AG04449 (cell line): ENCODE results near the gene SLC3A2.
A peak's percentile ranks its signal among the peaks of the same experiment; 100 is the strongest.

Experiments used
- CTCF ChIA-PET: fragments of 350-600 bp; formaldehyde crosslinking; extraction: SDS; loops from one replicate; lab custom pipeline; 2021; ENCODE audit warnings: antibody characterized with exemption; lab: Yijun Ruan, JAX
- POLR2A ChIA-PET: fragments of 400-600, 350-600 bp; formaldehyde crosslinking; extraction: SDS; loops from one replicate; lab custom pipeline; 2020; ENCODE audit warnings: antibody characterized with exemption, inconsistent platforms; lab: Yijun Ruan, JAX
- DNase-seq: peaks from one replicate; pipeline ENCODE4 v3.0.0-alpha.2; 2010; ENCODE audit warnings: low read depth, low spot score
- H3K4me3 ChIP-seq: 2 replicates; pipeline ENCODE4 v1.5.1; 2011; ENCODE audit warnings: low read depth, mild to moderate bottlenecking, control low read depth, low read length
- TF ChIP-seq, protein P1 (sequence below): IDR thresholded peaks from one replicate; pipeline ENCODE4 v1.5.1; 2011; ENCODE audit warnings: mild to moderate bottlenecking, moderate library complexity, low read length, control low read depth, inconsistent platforms; ENCODE audit not compliant: insufficient read depth; ENCODE audit errors: missing control alignments

SLC3A2 gene

DNA sequence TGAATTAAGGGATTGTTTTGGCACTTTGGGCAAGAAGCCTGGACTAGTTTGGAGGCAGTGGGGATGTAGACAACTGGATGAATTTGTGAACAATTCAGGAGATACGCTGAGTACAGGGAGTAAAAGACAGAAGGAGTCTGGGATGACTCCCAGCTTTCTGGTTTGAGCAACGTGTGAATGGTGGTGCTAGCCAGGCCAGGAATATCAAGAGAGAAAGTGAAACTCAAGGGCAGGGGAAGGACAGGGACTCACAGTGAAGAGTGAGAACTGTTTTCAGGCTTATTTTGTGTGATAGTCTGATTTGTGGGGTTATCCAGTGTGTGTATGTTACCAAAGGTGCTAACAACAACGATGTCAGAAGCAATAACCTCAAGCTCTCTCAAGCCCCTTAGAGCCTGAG is 24.6 kb downstream of the SLC3A2 start:
- TF ChIP-seq, protein P1, sequence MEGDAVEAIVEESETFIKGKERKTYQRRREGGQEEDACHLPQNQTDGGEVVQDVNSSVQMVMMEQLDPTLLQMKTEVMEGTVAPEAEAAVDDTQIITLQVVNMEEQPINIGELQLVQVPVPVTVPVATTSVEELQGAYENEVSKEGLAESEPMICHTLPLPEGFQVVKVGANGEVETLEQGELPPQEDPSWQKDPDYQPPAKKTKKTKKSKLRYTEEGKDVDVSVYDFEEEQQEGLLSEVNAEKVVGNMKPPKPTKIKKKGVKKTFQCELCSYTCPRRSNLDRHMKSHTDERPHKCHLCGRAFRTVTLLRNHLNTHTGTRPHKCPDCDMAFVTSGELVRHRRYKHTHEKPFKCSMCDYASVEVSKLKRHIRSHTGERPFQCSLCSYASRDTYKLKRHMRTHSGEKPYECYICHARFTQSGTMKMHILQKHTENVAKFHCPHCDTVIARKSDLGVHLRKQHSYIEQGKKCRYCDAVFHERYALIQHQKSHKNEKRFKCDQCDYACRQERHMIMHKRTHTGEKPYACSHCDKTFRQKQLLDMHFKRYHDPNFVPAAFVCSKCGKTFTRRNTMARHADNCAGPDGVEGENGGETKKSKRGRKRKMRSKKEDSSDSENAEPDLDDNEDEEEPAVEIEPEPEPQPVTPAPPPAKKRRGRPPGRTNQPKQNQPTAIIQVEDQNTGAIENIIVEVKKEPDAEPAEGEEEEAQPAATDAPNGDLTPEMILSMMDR: no peak
- CTCF ChIA-PET: interaction anchor here (0.6 to 12.4 kb wide), 29 partner anchors 8 to 313 kb away, joined by 3 to 669 read pairs (median 8); partner anchors contain the start of genes CHRM1, SLC22A8 and SLC3A2
- POLR2A ChIA-PET: no interaction called here
- H3K4me3 ChIP-seq: no peak overlapping the region
- no peak for DNase-seq

DNA sequence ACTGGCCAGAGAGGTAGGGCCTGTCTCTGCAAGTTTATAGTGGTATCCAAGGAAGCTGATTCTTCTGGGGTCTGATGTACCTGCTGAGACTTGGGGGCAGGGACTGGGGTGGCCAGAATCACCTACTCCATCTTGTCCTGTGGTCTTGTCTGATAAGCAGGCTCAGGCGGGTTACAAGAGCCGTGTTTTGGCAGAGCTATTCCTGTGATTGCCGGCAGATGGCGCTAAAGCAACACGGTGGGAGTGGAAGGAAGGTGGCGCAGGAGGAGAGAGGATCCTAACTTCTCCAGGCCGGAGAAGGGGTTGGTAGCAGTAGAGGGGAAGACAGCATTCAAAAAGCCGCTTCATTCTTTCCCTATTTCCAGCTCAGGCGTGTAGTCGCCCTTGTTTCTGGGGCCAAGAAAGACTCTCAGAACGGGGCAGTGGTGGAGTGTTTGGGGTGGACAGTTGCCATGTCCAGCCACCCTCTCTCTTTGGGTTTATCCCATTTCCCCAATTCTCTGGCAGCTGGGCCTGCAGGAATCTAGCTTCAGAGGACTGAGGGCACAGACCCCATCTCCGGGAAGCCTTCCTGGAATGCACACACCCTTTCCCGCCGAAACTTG is 25.3 kb downstream of the SLC3A2 start:
- TF ChIP-seq, protein P1: peak; percentile 98
- ChIA-PET POLR2A (no interaction called here), CTCF (interaction anchor here (0.6 to 12.4 kb wide), 32 partner anchors 9 to 923 kb away, joined by 3 to 669 read pairs (median 6); partner anchors contain the start of genes CHRM1, SLC22A8 and SLC3A2)
- H3K4me3 ChIP-seq: no peak overlapping the region
- DNase-seq: no peak

GRCh38 chr11:62908468-62909072 is 27.9 kb downstream of the SLC3A2 start:
- POLR2A ChIA-PET: no interaction called here
- TF ChIP-seq, protein P1: no peak
- H3K4me3 ChIP-seq: no peak overlapping the region
- no peak for DNase-seq
- CTCF ChIA-PET: interaction anchor here (1.1 to 12.4 kb wide), 7 partner anchors 10 to 305 kb away, joined by 4 to 669 read pairs (median 28); partner anchors contain the start of gene CHRM1

- DNase-seq: no peak
- H3K4me3 ChIP-seq: no peak overlapping the region
- TF ChIP-seq, protein P1: peak; percentile 69
- ChIA-PET POLR2A (no interaction called here), CTCF (interaction anchor here (1.1 to 12.4 kb wide), 5 partner anchors 10 to 304 kb away, joined by 4 to 669 read pairs (median 150); partner anchors contain the start of gene CHRM1)
Observed at GRCh38 chr11:62909107-62909894, 28.6 kb downstream of the SLC3A2 start.

GRCh38 chr11:62910141-62910882 is 29.6 kb downstream of the SLC3A2 start:
- TF ChIP-seq, protein P1: no peak
- ChIA-PET CTCF (interaction anchor here (0.7 to 12.4 kb wide), 5 partner anchors 9 to 303 kb away, joined by 4 to 669 read pairs (median 150); partner anchors contain the start of gene CHRM1), POLR2A (no interaction called here)
- no peak overlapping the region for H3K4me3 ChIP-seq
- DNase-seq: no peak
